Gastrocnemius medialis (tissue), 4 donors: Measurements from ENCODE around the gene AKAP17A. TPM values are rescaled to one million over a fixed set of nuclear protein-coding genes. Genes with fewer than 3 reads are reported as not detected.

Source experiments
- ATAC-seq, 2 donors: fragments of 150-250 bp; one replicate each; pipeline ENCODE4 v1.9.1; 2016
- DNase-seq, 2 donors: peaks; one replicate each; pipeline ENCODE4 v3.0.0-alpha.2; 2019
- H3K27ac ChIP-seq, 4 donors: fragments of 200-600 bp; sonication (generic); 1 replicate in 1 of 4; 2 replicates in 3 of 4; pipeline ENCODE4 v1.5.1; 2016 to 2018; ENCODE audit warnings: mild to moderate bottlenecking in 2 of 4, moderate library complexity in 1 of 4
- H3K27me3 ChIP-seq, 3 donors: fragments of 200-600 bp; sonication (generic) in 2 of 3; 1 replicate in 1 of 3; 2 replicates in 2 of 3; pipeline versions ENCODE4 v1.5.1 to v1.6.0; 2016 to 2019; ENCODE audit warnings: mild to moderate bottlenecking in 1 of 3, moderate library complexity in 1 of 3
- H3K36me3 ChIP-seq, 2 donors: fragments of 200-600 bp; sonication (generic) in 1 of 2; one replicate each; pipeline ENCODE4 v1.5.1; 2017 to 2018
- H3K4me1 ChIP-seq, 2 donors: fragments of 200-600 bp; sonication (generic) in 1 of 2; one replicate each; pipeline ENCODE4 v1.5.1; 2016 to 2017; ENCODE audit warnings: mild to moderate bottlenecking in 2 of 2
- H3K4me3 ChIP-seq, 4 donors: fragments of 200-600 bp; sonication (generic) in 3 of 4; 1 replicate in 1 of 4; 2 replicates in 3 of 4; pipeline ENCODE4 v1.5.1; 2016 to 2019; ENCODE audit warnings: mild to moderate bottlenecking in 2 of 4
- H3K9me3 ChIP-seq, 3 donors: fragments of 200-600 bp; sonication (generic) in 2 of 3; 1 replicate in 1 of 3; 2 replicates in 2 of 3; pipeline ENCODE4 v1.5.1; 2016 to 2019
- POLR2A ChIP-seq, 2 donors: fragments of 450-650 bp; IDR thresholded peaks; one replicate each; pipeline ENCODE4 v1.6.1; 2017; ENCODE audit warnings: antibody characterized with exemption in 2 of 2, mild to moderate bottlenecking in 2 of 2, moderate library complexity in 2 of 2
- in situ Hi-C, 4 donors: fragments of 200-750 bp; cut with MboI; loops; one replicate each; pipeline versions ENCODE4 v1.15.0 to v1.8.0; 2017; ENCODE audit warnings: low sequenced_read_pairs in 4 of 4
- intact Hi-C: fragments of 100-400 bp; cut with DNase I; formaldehyde crosslinking; loops from one replicate; pipeline ENCODE4 v1.15.1; 2023; ENCODE audit warnings: low total_unique reads
- total RNA-seq, 4 donors: library from RNA; depleted of rRNA; stranded (reverse); fragments of >200 nt; gene quantifications; one replicate each; pipeline versions ENCODE4 v1.1.0 to v1.2.3, GENCODE V29; 2016
- TF ChIP-seq, protein P1 (sequence below), 5 experiments: fragments of 450-650 bp in 3 of 5; fragments of 200-600 bp in 2 of 5; sonication (generic) in 2 of 5; IDR thresholded peaks in 4 of 5; conservative IDR thresholded peaks in 1 of 5; 1 replicate in 4 of 5; 2 replicates in 1 of 5; pipeline ENCODE4 v1.5.1; 2016 to 2019; ENCODE audit warnings: antibody characterized with exemption in 5 of 5, mild to moderate bottlenecking in 3 of 5, moderate library complexity in 3 of 5

AKAP17A gene
- total RNA-seq, 4 donors from 2014 or later: 14.1 to 15.9 (median 14.5) TPM

DNA sequence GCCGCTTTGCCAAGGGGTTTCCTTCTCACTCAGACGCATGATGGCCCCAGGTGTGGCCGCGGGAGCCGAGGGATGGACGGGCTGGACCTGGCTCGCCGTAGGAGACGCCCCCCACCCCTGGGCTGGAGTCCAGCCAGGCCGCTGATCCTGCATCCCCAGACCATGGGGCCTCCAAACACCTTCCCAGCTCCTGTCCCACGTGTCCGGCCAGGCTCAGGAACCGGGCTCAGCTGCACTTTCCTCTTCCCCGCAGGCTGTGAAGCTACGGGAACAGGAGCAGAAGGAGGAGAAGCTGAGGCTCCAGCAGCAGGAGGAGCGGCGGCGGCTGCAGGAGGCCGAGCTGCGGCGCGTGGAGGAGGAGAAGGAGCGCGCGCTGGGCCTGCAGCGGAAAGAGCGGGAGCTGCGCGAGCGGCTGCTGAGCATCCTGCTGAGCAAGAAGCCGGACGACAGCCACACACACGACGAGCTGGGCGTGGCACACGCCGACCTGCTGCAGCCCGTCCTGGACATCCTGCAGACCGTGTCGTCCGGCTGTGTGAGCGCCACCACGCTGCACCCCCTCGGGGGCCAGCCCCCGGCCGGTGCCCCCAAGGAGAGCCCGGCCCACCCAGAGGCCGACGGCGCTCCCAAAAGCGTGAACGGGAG is 9.1 kb downstream of the AKAP17A start:
- ATAC-seq: no peak

DNA sequence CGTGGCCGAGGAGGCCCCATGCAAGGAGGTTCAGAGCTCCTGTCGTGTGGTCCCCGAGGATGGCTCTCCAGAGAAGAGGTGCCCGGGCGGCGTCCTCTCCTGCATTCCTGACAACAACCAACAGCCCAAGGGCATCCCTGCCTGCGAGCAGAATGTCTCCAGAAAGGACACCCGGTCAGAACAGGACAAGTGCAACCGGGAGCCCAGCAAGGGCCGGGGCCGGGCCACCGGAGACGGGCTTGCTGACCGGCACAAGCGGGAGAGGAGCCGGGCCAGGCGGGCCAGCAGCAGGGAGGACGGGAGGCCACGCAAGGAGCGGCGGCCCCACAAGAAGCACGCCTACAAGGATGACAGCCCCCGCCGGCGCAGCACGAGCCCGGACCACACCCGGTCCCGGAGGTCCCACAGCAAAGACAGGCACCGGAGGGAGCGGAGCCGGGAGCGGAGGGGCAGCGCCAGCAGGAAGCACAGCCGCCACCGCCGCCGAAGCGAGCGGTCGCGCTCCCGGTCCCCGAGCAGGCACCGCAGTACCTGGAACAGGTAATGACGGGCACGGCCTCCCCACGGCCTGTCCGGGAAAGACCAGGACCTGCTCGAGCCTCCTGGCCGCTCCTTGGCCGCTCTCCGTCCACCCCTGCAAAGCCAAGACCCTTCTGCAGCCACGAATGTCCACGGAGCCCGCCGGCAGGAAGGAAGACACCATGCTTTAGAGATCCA is 9.8 kb downstream of the AKAP17A start:
- TF ChIP-seq, protein P1, sequence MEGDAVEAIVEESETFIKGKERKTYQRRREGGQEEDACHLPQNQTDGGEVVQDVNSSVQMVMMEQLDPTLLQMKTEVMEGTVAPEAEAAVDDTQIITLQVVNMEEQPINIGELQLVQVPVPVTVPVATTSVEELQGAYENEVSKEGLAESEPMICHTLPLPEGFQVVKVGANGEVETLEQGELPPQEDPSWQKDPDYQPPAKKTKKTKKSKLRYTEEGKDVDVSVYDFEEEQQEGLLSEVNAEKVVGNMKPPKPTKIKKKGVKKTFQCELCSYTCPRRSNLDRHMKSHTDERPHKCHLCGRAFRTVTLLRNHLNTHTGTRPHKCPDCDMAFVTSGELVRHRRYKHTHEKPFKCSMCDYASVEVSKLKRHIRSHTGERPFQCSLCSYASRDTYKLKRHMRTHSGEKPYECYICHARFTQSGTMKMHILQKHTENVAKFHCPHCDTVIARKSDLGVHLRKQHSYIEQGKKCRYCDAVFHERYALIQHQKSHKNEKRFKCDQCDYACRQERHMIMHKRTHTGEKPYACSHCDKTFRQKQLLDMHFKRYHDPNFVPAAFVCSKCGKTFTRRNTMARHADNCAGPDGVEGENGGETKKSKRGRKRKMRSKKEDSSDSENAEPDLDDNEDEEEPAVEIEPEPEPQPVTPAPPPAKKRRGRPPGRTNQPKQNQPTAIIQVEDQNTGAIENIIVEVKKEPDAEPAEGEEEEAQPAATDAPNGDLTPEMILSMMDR (IDR thresholded peaks at IDR 0.05 in 4 of 5, conservative IDR thresholded peaks at IDR 0.05 in 1 of 5): no peak
- TF ChIP-seq POLR2A (IDR thresholded peaks at IDR 0.05): no peak
- ATAC-seq (no peak), DNase-seq (no peak)
- Histone ChIP-seq H3K27ac (no peak overlapping the region), H3K36me3 (peaks cover 4 to 70% of the 10 kb centered on the region in 2 donors), H3K9me3 (no peaks in the 10 kb centered on the region), H3K4me1 (no peaks in the 10 kb centered on the region), H3K4me3 (no peak overlapping the region), H3K27me3 (no peaks in the 10 kb centered on the region)
- in situ Hi-C loops (no loop called here), intact Hi-C loops (no loop called here)

More for the DNA sequence above, 9.1 kb downstream of the AKAP17A start:
- Histone ChIP-seq H3K4me1 (no peaks in the 10 kb centered on the region), H3K4me3 (no peak overlapping the region), H3K9me3 (no peaks in the 10 kb centered on the region), H3K36me3 (peaks cover 4 to 77% of the 10 kb centered on the region in 2 donors), H3K27me3 (no peaks in the 10 kb centered on the region), H3K27ac (no peak overlapping the region)
- TF ChIP-seq, protein P1 (IDR thresholded peaks at IDR 0.05 in 4 of 5, conservative IDR thresholded peaks at IDR 0.05 in 1 of 5): no peak
- in situ Hi-C loops: no loop called here
- intact Hi-C loops: no loop called here
- DNase-seq: no peak

DNA sequence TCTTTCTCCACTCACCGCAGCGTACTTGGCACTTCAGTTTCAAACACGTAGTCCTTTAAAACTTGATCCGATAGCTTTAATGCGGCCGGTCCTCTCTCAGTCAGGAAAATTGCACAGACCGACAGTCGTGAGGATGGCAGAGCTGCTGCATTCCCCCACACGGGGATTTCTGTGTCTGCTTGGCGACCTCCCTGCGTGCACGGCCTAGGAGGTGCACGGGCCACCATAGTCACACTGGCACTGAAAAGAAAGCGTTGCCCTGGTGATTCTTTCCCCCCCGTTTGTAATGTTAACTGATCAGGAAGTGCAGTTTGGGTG is 10.3 kb downstream of the AKAP17A start:
- no peak overlapping the region for H3K4me3 ChIP-seq
- H3K4me1 ChIP-seq: no peaks in the 10 kb centered on the region
- H3K9me3 ChIP-seq: no peaks in the 10 kb centered on the region
- intact Hi-C loops (no loop called here), in situ Hi-C loops (no loop called here)
- peaks cover 4 to 68% of the 10 kb centered on the region in 2 donors for H3K36me3 ChIP-seq
- DNase-seq: no peak
- TF ChIP-seq, protein P1 (IDR thresholded peaks at IDR 0.05 in 4 of 5, conservative IDR thresholded peaks at IDR 0.05 in 1 of 5): no peak
- no peak for TF ChIP-seq POLR2A (IDR thresholded peaks at IDR 0.05)
- H3K27me3 ChIP-seq: no peaks in the 10 kb centered on the region
- H3K27ac ChIP-seq: no peak overlapping the region
- no peak for ATAC-seq

DNA sequence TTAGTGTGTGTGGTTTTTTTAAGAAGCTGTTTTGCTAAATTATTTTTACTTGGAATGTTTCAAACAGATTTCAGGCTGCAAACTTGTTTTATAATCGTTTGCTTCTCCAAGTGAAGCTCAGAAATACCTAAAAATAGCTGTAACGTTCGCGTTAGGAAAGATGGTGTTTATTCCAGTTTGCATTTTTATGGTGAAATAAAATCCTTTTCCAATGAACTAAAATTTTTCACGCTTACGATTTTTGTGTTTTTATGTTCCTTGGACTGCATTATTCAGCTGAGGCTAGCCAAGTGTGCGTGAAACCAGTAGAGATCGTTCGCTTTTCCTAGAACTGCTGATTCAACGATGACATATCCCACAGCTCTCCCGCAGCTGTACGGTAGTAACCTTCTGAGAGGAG is 10.9 kb downstream of the AKAP17A start:
- Histone ChIP-seq H3K27me3 (no peaks in the 10 kb centered on the region), H3K27ac (no peak overlapping the region), H3K36me3 (peaks cover 4 to 62% of the 10 kb centered on the region in 2 donors), H3K4me3 (no peak overlapping the region), H3K9me3 (no peaks in the 10 kb centered on the region), H3K4me1 (no peaks in the 10 kb centered on the region)
- TF ChIP-seq POLR2A (IDR thresholded peaks at IDR 0.05): no peak
- TF ChIP-seq, protein P1 (IDR thresholded peaks at IDR 0.05 in 4 of 5, conservative IDR thresholded peaks at IDR 0.05 in 1 of 5): no peak
- intact Hi-C loops: no loop called here
- in situ Hi-C loops: no loop called here
- DNase-seq (no peak), ATAC-seq (no peak)
